ENCODE data around the gene CD46. TPM values are rescaled to one million over a fixed set of nuclear protein-coding genes. Genes with fewer than 3 reads are reported as not detected.

Gene CD46
- total RNA-seq, 1 experiment from 2014 or later: 100 TPM

- no peak overlapping the region for H3K4me2 ChIP-seq (ENCODE audit: low read length)
- H3K79me2 ChIP-seq (ENCODE audit: insufficient read depth, low read length): peaks cover 35% of the 10 kb centered on the region; the same call in 1 of the 2 replicates
- H3K36me3 ChIP-seq (ENCODE audit: control insufficient read depth in 1 of 2, insufficient read depth in 2 of 2, low read length in 2 of 2): no peaks in the 10 kb centered on the region
- no peak overlapping the region for H2AFZ ChIP-seq (ENCODE audit: low read depth, low read length, poor library complexity, severe bottlenecking)
- TF ChIP-seq EZH2 (IDR thresholded peaks at IDR 0.05) (no peak), FOSL1 (IDR thresholded peaks at IDR 0.05; ENCODE audit: low read depth) (no peak), ZNF274 (IDR thresholded peaks at IDR 0.05; ENCODE audit: low read depth, low read length) (no peak), SIN3A (IDR thresholded peaks at IDR 0.05; ENCODE audit: low read depth) (no peak), EZH2phosphoT487 (IDR thresholded peaks at IDR 0.05; ENCODE audit: borderline replicate concordance) (no peak), MAX (IDR thresholded peaks at IDR 0.05) (no peak), SRF (IDR thresholded peaks at IDR 0.05; ENCODE audit: low read depth) (no peak), POLR2A (IDR thresholded peaks at IDR 0.05; ENCODE audit: borderline replicate concordance, extremely low read depth, insufficient read depth, insufficient read length) (no peak), REST (IDR thresholded peaks at IDR 0.05; ENCODE audit: low read depth) (no peak), POLR2AphosphoS5 (IDR thresholded peaks at IDR 0.05; ENCODE audit: low read depth, low read length) (no peak), EGR1 (IDR thresholded peaks at IDR 0.05; ENCODE audit: low read depth) (no peak), ELF1 (IDR thresholded peaks at IDR 0.05; ENCODE audit: borderline replicate concordance, low read depth) (no peak), ZFX (IDR thresholded peaks at IDR 0.05) (no peak)
- H3K9me2 ChIP-seq (ENCODE audit: insufficient read depth): no peaks in the 10 kb centered on the region
- no peak overlapping the region for H3K9ac ChIP-seq (ENCODE audit: low read length)
- DNase-seq (ENCODE audit: low read depth, low spot score): no peak
- POLR2A ChIA-PET: no interaction called here
- no peaks in the 10 kb centered on the region for H3K27me3 ChIP-seq (ENCODE audit: insufficient read depth, low read length)
- H3K9me3 ChIP-seq (ENCODE audit: control insufficient read depth in 1 of 2, insufficient read depth in 1 of 2, low read depth in 1 of 2, low read length in 2 of 2): no peaks in the 10 kb centered on the region
- RAD21 ChIA-PET (ENCODE audit: low non-redundant PET in 1 of 2, low total read pairs in 2 of 2, uncharacterized antibody in 2 of 2, unreplicated experiment in 2 of 2): no interaction called here
- no peaks in the 10 kb centered on the region for H4K20me1 ChIP-seq (ENCODE audit: insufficient read depth)
- ATAC-seq: no peak
- intact Hi-C loops (cut with micrococcal nuclease): no loop called here
- BruUV-seq (replicated peaks): no TSS peak
- CTCF ChIA-PET: no interaction called here
- no peak overlapping the region for H3K27ac ChIP-seq (ENCODE audit: low read depth, low read length)
- H3K4me1 ChIP-seq (ENCODE audit: control insufficient read depth in 1 of 2, insufficient read depth in 2 of 2, low read length in 2 of 2): 0 out of 4 replicates have a peak, but pooled peaks cover 0 to 2% of the 10 kb centered on the region in 2 experiments
- no peak overlapping the region for H3K4me3 ChIP-seq (replicated peaks in 1 of 2; ENCODE audit: low read depth in 1 of 2, low read length in 2 of 2)
Observed at GRCh38 chr1:207832796-207833195, 80.9 kb downstream of the CD46 start.

All from HCT116 (cell line).